Coronary artery (tissue), 2 donors: ENCODE data around the gene MCU.

Experiments used
- DNase-seq: peaks from one replicate; pipeline ENCODE4 v3.0.0-alpha.2; 2017; ENCODE audit warnings: low spot score
- H3K27ac ChIP-seq, 2 donors: fragments of 200-600 bp; sonication (generic); one replicate each; pipeline ENCODE4 v1.5.1; 2016 to 2019
- H3K4me3 ChIP-seq: fragments of 200-600 bp; sonication (generic); 2 replicates; pipeline ENCODE4 v1.5.1; 2016; ENCODE audit warnings: mild to moderate bottlenecking, moderate library complexity
- TF ChIP-seq, protein P1 (sequence below): fragments of 200-600 bp; sonication (generic); IDR thresholded peaks from one replicate; pipeline ENCODE4 v1.5.1; 2019; ENCODE audit warnings: antibody characterized with exemption

Gene MCU

DNA sequence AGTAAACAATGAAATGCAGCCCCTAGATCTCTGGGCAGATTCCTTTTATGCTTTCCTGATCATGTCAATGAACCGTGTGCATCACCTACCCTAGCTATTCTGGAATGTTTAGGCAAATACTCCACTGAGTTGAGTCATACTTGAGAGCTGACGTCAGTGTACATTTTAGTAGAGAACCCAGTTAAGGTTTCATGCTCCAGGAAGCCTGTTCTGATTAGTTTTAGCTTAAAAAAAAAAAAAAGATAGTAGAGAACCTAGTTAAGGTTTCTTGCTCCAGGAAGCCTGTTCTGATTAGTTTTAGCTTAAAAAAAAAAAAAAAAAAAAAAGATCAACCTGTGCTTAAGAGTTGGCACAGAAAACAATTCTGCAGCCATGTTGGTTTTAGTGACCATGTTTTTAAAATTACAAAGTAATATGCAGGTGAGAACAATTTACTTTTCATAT, 3.7 kb upstream of the MCU start:
- Histone ChIP-seq H3K4me3 (no peak overlapping the region), H3K27ac (no peak overlapping the region)
- no peak for DNase-seq
- TF ChIP-seq, protein P1, sequence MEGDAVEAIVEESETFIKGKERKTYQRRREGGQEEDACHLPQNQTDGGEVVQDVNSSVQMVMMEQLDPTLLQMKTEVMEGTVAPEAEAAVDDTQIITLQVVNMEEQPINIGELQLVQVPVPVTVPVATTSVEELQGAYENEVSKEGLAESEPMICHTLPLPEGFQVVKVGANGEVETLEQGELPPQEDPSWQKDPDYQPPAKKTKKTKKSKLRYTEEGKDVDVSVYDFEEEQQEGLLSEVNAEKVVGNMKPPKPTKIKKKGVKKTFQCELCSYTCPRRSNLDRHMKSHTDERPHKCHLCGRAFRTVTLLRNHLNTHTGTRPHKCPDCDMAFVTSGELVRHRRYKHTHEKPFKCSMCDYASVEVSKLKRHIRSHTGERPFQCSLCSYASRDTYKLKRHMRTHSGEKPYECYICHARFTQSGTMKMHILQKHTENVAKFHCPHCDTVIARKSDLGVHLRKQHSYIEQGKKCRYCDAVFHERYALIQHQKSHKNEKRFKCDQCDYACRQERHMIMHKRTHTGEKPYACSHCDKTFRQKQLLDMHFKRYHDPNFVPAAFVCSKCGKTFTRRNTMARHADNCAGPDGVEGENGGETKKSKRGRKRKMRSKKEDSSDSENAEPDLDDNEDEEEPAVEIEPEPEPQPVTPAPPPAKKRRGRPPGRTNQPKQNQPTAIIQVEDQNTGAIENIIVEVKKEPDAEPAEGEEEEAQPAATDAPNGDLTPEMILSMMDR: no peak

DNA sequence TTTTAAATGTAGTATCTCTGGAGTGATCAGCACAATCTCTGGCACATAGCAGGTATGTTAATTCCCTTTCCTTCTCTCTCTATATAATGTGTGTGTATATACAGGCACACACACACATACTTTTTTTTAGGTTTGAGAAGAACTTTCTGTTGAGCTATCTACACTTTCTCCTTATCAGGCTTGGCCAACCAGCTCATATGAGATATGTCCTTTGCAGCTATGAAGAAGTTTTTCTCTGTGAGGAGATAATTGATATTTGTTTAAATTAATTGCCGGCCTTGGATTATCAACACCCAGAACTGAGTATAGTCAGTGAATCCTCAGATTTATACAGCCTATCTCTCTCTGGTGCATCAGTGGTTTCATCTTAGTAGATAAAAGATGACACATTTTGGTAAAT, 2.3 kb upstream of the MCU start:
- Histone ChIP-seq H3K27ac (no peak overlapping the region), H3K4me3 (no peak overlapping the region)
- TF ChIP-seq, protein P1: no peak
- DNase-seq: no peak

DNA sequence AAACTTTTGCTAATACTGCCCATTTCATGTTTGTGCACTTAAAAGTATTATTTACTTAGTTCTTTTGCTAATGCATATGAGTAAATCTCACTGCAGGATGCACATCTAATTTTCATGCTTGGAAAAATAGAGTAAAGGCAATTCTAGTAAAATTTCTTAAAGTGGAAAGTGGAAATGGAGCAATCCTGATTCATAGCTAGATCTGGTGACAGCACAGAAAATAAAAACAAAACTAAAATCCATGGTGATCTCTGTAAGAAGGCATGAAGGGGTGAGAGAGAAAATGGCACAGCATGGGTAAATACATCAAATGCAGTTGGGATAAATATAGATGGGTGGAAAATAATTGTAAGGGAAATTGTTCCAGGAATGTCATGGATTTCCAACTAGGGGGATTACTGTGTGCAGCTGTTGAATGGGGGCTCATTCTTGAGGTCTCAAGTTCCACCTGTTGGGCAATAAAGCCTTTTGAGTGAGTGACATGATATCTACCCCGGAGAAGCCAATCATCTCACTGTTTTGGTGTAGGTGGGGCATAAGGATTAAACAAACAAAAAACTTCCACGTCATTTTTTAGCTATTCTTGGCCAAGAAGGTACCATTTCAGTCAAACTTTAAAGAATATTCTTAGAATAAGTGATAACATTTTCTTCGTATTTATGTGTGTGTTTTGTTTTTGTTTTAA, 1.7 kb upstream of the MCU start:
- no peak for DNase-seq
- TF ChIP-seq, protein P1: no peak
- Histone ChIP-seq H3K27ac (peak overlapping the region in 1 of 2 donors; percentile 38), H3K4me3 (no peak overlapping the region)

DNA sequence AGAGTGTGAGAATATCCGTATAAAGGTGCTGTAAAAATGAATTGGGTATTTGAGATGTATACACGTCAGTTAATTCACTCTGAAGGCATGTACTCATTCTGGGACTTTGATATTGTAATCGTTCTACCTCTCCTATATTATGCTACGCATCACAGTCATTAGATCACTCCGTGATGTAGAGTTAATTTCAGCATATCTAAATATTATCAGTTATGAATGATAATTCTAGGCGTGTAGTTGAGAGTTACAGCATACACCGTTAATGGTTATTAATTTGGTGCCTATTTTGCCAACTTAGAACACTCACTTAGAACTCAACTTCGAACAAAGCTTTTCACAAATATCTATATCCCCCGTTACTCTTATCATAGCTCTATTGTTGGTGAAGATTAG, 477 bp upstream of the MCU start:
- Histone ChIP-seq H3K4me3 (peak overlapping the region; percentile 94), H3K27ac (peak overlapping the region; percentile 88 to 95)
- TF ChIP-seq, protein P1: no peak
- DNase-seq: no peak

DNA sequence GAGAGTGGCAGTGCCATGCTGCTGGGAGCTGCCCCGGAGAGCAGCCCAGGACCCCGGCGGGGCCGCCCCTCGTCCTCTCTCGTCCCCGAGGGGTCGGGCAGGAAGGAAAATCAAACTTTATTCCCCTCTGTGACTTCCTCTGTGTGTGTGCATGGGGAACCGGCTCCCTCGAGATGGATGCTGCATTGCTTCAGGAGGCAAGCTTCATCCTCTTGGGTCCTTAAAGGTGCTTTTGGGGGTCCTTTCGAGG, 726 bp downstream of the MCU start:
- DNase-seq: no peak
- Histone ChIP-seq H3K27ac (peak overlapping the region; percentile 88 to 95), H3K4me3 (peak overlapping the region; percentile 94)
- TF ChIP-seq, protein P1: no peak

DNA sequence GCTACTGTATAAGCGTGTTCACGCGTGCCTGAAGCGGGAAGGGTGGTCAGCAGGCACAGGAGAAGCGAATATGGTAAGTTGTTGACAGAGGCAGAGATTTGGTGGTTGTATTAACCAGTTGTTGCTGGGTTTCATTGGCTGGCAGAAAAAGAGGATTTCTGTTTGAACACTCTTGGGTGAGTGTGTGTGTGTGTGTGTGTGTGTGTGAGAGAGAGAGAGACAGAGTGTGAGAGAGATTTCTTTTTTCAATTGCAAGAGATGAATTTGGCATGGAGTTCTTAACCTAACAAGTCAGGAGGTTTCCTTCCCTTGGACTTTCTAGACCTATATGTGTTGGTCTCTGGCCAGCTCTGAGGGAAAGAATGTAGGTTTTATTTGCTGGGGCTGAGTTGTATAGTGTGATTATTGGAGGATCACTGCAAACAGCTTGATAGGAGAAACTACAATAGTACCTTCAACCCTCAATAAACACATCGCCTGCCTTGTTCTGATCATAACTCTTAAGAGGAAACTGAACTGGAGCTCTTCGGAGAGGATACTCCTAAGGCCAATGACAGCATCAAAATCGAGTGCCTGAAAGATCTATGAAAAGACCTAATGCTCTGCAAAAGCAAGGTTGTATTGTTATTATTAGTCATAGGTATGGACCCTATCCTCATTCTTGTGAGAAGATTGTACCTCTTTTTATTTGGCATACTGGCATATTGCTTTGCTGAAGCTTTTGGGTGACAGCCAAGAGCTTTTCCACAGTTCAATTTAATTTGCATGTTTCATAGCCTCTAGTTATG, 1.2 kb downstream of the MCU start:
- DNase-seq: no peak
- peak overlapping the region; percentile 88 to 95 for H3K27ac ChIP-seq
- TF ChIP-seq, protein P1: no peak
- peak overlapping the region; percentile 94 for H3K4me3 ChIP-seq
